Pancreas (tissue), 10 donors: ENCODE data around the gene RTL5. TPM values are rescaled to one million over a fixed set of nuclear protein-coding genes. Genes with fewer than 3 reads are reported as not detected.
"Not testable (repeated sequence)": the region's sequence is repeated elsewhere in the genome, so short reads cannot be mapped to it uniquely, and the experiment has no call there.

Source experiments
- ATAC-seq, 4 donors: fragments of 200-7000 bp; cut with Tn5 transposase; one replicate each; pipeline versions ENCODE4 v1.8.0 to v1.9.1; 2020; ENCODE audit warnings: mild to moderate bottlenecking in 4 of 4, moderate library complexity in 4 of 4
- DNase-seq, 6 donors: peaks; one replicate each; pipeline ENCODE4 v3.0.0-alpha.2; 2020
- FAIRE-seq: peaks from 2 replicates; lab custom pipeline; 2012; peaks lifted over from hg19 to GRCh38; lab: Jason Lieb, UNC
- H3K27ac ChIP-seq, 4 donors: fragments of 200-600 bp; sonication (generic); 1 replicate in 3 of 4; 2 replicates in 1 of 4; pipeline versions ENCODE4 v1.5.0 to v1.8.0; 2020
- H3K27me3 ChIP-seq, 4 donors: fragments of 200-600 bp; one replicate each; pipeline ENCODE4 v1.8.0; 2021
- H3K36me3 ChIP-seq, 3 donors: fragments of 200-600 bp; sonication (generic) in 1 of 3; one replicate each; pipeline versions ENCODE4 v1.5.0 to v1.8.0; 2020 to 2021
- H3K4me1 ChIP-seq, 3 donors: fragments of 200-600 bp; one replicate each; pipeline ENCODE4 v1.8.0; 2021
- H3K4me3 ChIP-seq, 4 donors: fragments of 200-600 bp; sonication (generic) in 2 of 4; one replicate each; pipeline versions ENCODE4 v1.5.0 to v1.8.0; 2020 to 2021
- H3K9me3 ChIP-seq, 4 donors: fragments of 200-600 bp; one replicate each; pipeline ENCODE4 v1.8.0; 2021
- CTCF ChIP-seq, 4 donors: fragments of 200-600 bp; sonication (generic) in 3 of 4; IDR thresholded peaks; one replicate each; pipeline versions ENCODE4 v1.5.0 to v1.8.0; 2021; ENCODE audit warnings: antibody characterized with exemption in 4 of 4
- WGBS, 2 donors: extraction: QIAGEN DNeasy Blood & Tissue Kit; methylation state at CpG; one replicate each; pipeline ENCODE4 v1.1.7; 2013; 5-methylcytosine and 5-hydroxymethylcytosine counted together
- intact Hi-C, 3 donors: fragments of 100-400 bp; cut with DNase I; formaldehyde crosslinking; loops; one replicate each; pipeline versions ENCODE4 v1.11.1 to v1.14.2; 2022
- polyA plus RNA-seq, 2 donors: library from polyadenylated mRNA; stranded (reverse); fragments of 200-250 nt; gene quantifications; one replicate each; pipeline ENCODE4 v1.2.3, GENCODE V29; 2013
- total RNA-seq, 6 donors: library from RNA; stranded (reverse); fragmentation: NEBNext Ultra II Directional in 4 of 6; extraction: Animal tissue kit (Norgen Biotek cat#: 25700) in 4 of 6; gene quantifications; one replicate each; pipeline versions ENCODE4 v1.2.1 to v1.2.4, GENCODE V29; 2021 to 2023
- donor health status: healthy with polysubstance abuse.
- donor health status: DM: no; HTN: no; CAD: no; lungs with moderate emphysema.
- donor health status: DM: no; HTN: no; CAD: no.
- donor health status: control.
- donor health status: control.
- donor health status: Bipolar disorder and iron deficiency.
- donor health status: DM: yes; HTN: yes; CAD: no.
- donor health status: DM: no; HTN: no; CAD: no.
- donor health status: DM: no; HTN: no; CAD: no.
- donor health status: DM: yes; HTN: yes; CAD: no.

RTL5 gene
- total RNA-seq (1 to 10 TPM in 3 of 6 donors, under 1 TPM in 3; 0.51 to 3.4 (median 1.6) TPM), polyA plus RNA-seq (1 to 10 TPM; 2.2 to 8.6 TPM)

- 1 to 26% methylated on average over 50 to 104 of the region's 106 CpGs for WGBS, 2 donors
- DNase-seq, result peak; percentile 63 to 83 (median 70)
- H3K4me3 ChIP-seq, result peak within 1 kb of the TSS in 3 of 4 donors; percentile 13 to 47 (median 29)
- H3K27ac ChIP-seq, result no peak within 1 kb of the TSS
- TF ChIP-seq CTCF (IDR thresholded peaks at IDR 0.05), result no peak
- H3K27me3 ChIP-seq, result peaks cover 0 to 19% (median 0%) of the 10 kb centered on the region in 4 donors
- no peaks in the 10 kb centered on the region for H3K9me3 ChIP-seq
- FAIRE-seq, result no peak
- ATAC-seq, result peak; percentile 66 to 89 (median 87)
- intact Hi-C loops, result no loop called here
- H3K36me3 ChIP-seq, result no peaks in the 10 kb centered on the region
- H3K4me1 ChIP-seq, result no peaks in the 10 kb centered on the region
Measured at GRCh38 chrX:72131317-72132294, at the start of gene RTL5. TSS of gene RTL5 (minus strand) at chrX:72131915.

- intact Hi-C loops, result no loop called here
- H3K27ac ChIP-seq, result peak overlapping the region in 1 of 4 donors; percentile 77
- WGBS, 2 donors, result 0 to 42% methylated on average over 1 of the region's 1 CpG
- no peaks in the 10 kb centered on the region for H3K36me3 ChIP-seq
- H3K4me1 ChIP-seq, result peaks cover 0 to 4% (median 0%) of the 10 kb centered on the region in 3 donors
- ATAC-seq, result no peak
- FAIRE-seq, result no peak
- no peak for DNase-seq
- no peak for TF ChIP-seq CTCF (IDR thresholded peaks at IDR 0.05)
- H3K27me3 ChIP-seq, result peaks cover 0 to 5% (median 0%) of the 10 kb centered on the region in 4 donors
- no peaks in the 10 kb centered on the region for H3K9me3 ChIP-seq
- peak overlapping the region in 2 of 4 donors; percentile 41 to 50 for H3K4me3 ChIP-seq
Measured at GRCh38 chrX:72180539-72180938, 48.8 kb upstream of the RTL5 start.

- intact Hi-C loops, result no loop called here
- Histone ChIP-seq H3K36me3 (no peaks in the 10 kb centered on the region), H3K27me3 (peaks cover 0 to 8% (median 2%) of the 10 kb centered on the region in 4 donors), H3K4me3 (no peak overlapping the region), H3K9me3 (no peaks in the 10 kb centered on the region), H3K27ac (no peak overlapping the region), H3K4me1 (no peaks in the 10 kb centered on the region)
- ATAC-seq (no peak), FAIRE-seq (no peak), DNase-seq (no peak)
- WGBS, 2 donors, result 56 to 66% methylated on average over 2 of the region's 2 CpGs
- TF ChIP-seq CTCF (IDR thresholded peaks at IDR 0.05), result no peak
Measured at GRCh38 chrX:72176981-72177380, 45.3 kb upstream of the RTL5 start.

GRCh38 chrX:72176289-72176688, 44.6 kb upstream of the RTL5 start:
- ATAC-seq, H3K27me3 ChIP-seq, FAIRE-seq, H3K36me3 ChIP-seq, H3K4me3 ChIP-seq, H3K4me1 ChIP-seq, H3K9me3 ChIP-seq, H3K27ac ChIP-seq, intact Hi-C loops, DNase-seq: not testable (repeated sequence)
- WGBS, 2 donors, result 91 to 96% methylated on average over 2 to 3 of the region's 5 CpGs

- ATAC-seq (no peak), FAIRE-seq (peak; percentile 57), DNase-seq (no peak)
- no peak overlapping the region for H3K4me3 ChIP-seq
- peaks cover 0 to 9% (median 2%) of the 10 kb centered on the region in 4 donors for H3K27me3 ChIP-seq
- no peak for TF ChIP-seq CTCF (IDR thresholded peaks at IDR 0.05)
- intact Hi-C loops, result no loop called here
- no peaks in the 10 kb centered on the region for H3K36me3 ChIP-seq
- H3K27ac ChIP-seq, result no peak overlapping the region
- H3K9me3 ChIP-seq, result no peaks in the 10 kb centered on the region
- H3K4me1 ChIP-seq, result no peaks in the 10 kb centered on the region
- 57 to 59% methylated on average over 6 of the region's 6 CpGs for WGBS, 2 donors
Measured at GRCh38 chrX:72169008-72169728, 37.5 kb upstream of the RTL5 start.
